Loucy (cell line): Measurements from ENCODE around the gene TXNDC11.
A peak's percentile ranks its signal among the peaks of the same experiment; 100 is the strongest.

Experiments used
- H2AFZ ChIP-seq: fragments of 200-600 bp; sonication (generic); 2 replicates; pipeline ENCODE4 v1.6.0; 2016; ENCODE audit warnings: antibody characterized with exemption, mild to moderate bottlenecking, low read length, moderate library complexity
- H3F3A ChIP-seq: fragments of 200-600 bp; 2 replicates; pipeline ENCODE4 v1.6.0; 2016; ENCODE audit warnings: antibody characterized with exemption, low read depth, mild to moderate bottlenecking
- H3K27me3 ChIP-seq: fragments of 200-600 bp; sonication (generic); 2 replicates; pipeline ENCODE4 v1.6.1; 2014; ENCODE audit warnings: low read length, mild to moderate bottlenecking; ENCODE audit not compliant: insufficient read depth, poor library complexity, severe bottlenecking
- H3K36me3 ChIP-seq: fragments of 200-600 bp; sonication (generic); 2 replicates; pipeline ENCODE4 v1.6.1; 2016; ENCODE audit warnings: low read length; ENCODE audit not compliant: insufficient read depth
- H3K4me1 ChIP-seq: fragments of 200-600 bp; sonication (generic); 2 replicates; pipeline ENCODE4 v1.5.1; 2014; ENCODE audit warnings: low read length, mild to moderate bottlenecking; ENCODE audit not compliant: insufficient read depth, poor library complexity, severe bottlenecking
- H3K4me2 ChIP-seq: fragments of 200-600 bp; sonication (generic); 2 replicates; pipeline ENCODE4 v1.6.0; 2014; ENCODE audit warnings: antibody characterized with exemption, low read length, low read depth, mild to moderate bottlenecking; ENCODE audit not compliant: poor library complexity, severe bottlenecking
- H3K4me3 ChIP-seq: fragments of 200-600 bp; sonication (generic); 2 replicates; pipeline ENCODE4 v1.5.1; 2014; ENCODE audit warnings: low read length, mild to moderate bottlenecking, mixed read lengths; ENCODE audit not compliant: poor library complexity, severe bottlenecking
- H3K79me2 ChIP-seq: fragments of 200-600 bp; sonication (generic); 2 replicates; pipeline ENCODE4 v1.6.1; 2014; ENCODE audit warnings: low read length; ENCODE audit not compliant: insufficient read depth
- H3K9ac ChIP-seq: fragments of 200-600 bp; sonication (generic); 2 replicates; pipeline ENCODE4 v1.6.0; 2014; ENCODE audit warnings: mild to moderate bottlenecking, low read depth, low read length, moderate library complexity; ENCODE audit not compliant: poor library complexity, severe bottlenecking
- H3K9me2 ChIP-seq: fragments of 200-600 bp; sonication (generic); replicated peaks from 2 replicates; pipeline ENCODE4 v1.6.1; 2016; ENCODE audit warnings: low read depth, low read length, mixed read lengths
- H3K9me3 ChIP-seq: fragments of 200-600 bp; sonication (generic); 2 replicates; pipeline ENCODE4 v1.6.1; 2014; ENCODE audit warnings: mild to moderate bottlenecking, antibody characterized with exemption, low read length, low read depth; ENCODE audit not compliant: insufficient read depth
- H4K20me1 ChIP-seq: fragments of 200-600 bp; sonication (generic); 2 replicates; pipeline ENCODE4 v1.6.0; 2014; ENCODE audit warnings: antibody characterized with exemption, low read length, mild to moderate bottlenecking; ENCODE audit not compliant: insufficient read depth, poor library complexity, severe bottlenecking
- EZH2phosphoT487 ChIP-seq: fragments of 200-600 bp; IDR thresholded peaks from 2 replicates; pipeline ENCODE4 v1.6.1; 2018; ENCODE audit warnings: antibody characterized with exemption, mild to moderate bottlenecking, moderate library complexity, borderline replicate concordance
- TF ChIP-seq, protein P1 (sequence below): fragments of 200-600 bp; sonication (generic); conservative IDR thresholded peaks from 2 replicates; pipeline ENCODE4 v1.5.1; 2014; ENCODE audit warnings: mild to moderate bottlenecking, antibody characterized with exemption, low read length

TXNDC11 gene

DNA sequence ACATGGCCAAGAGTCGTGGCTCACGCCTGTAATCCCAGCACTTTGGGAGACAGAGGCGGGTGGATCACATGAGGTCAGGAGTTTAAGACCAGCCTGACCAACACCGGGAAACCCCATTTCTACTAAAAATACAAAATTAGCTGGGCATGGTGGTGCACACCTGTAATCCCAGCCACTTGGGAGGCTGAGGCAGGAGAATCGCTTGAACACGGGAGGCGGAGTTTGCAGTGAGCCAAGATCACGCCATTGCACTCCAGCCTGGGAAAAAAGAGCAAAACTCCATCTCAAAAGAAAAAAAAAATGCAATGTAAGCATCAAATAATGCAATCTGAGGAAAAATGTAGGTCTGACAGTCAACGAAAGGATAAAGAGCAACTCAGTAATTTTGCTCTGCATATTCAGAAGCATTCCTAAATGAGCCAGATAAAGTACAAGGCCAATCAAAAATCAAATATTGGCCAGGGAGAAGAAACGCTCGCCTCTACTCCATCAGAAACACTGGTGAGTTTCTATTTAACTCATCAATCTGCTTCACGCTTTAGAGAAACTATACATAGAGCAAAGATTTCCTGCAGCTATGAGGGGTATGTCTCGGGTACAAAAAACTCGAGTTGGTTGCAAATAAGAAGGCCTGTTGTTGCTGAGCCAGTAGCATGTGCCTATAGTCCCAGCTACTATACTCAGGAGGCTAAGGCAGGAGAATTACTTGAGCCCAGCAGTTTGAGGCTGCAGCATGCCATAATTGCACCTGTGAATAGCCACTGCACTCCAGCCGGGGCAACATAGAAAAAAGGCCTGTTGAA is 3.7 kb downstream of the TXNDC11 start:
- Histone ChIP-seq H3K36me3 (peaks cover 10% of the 10 kb centered on the region; the same call in 1 of the 2 replicates), H3K4me1 (peaks cover 14% of the 10 kb centered on the region), H4K20me1 (peaks cover 12% of the 10 kb centered on the region), H3F3A (no peaks in the 10 kb centered on the region), H3K9me3 (no peaks in the 10 kb centered on the region), H3K4me2 (peak overlapping the region; percentile 73), H3K9ac (no peak overlapping the region), H3K9me2 (no peaks in the 10 kb centered on the region), H3K27me3 (no peaks in the 10 kb centered on the region), H3K79me2 (peaks cover 60% of the 10 kb centered on the region), H3K4me3 (peak overlapping the region; percentile 24), H2AFZ (no peak overlapping the region)
- TF ChIP-seq EZH2phosphoT487: no peak
- TF ChIP-seq, protein P1, sequence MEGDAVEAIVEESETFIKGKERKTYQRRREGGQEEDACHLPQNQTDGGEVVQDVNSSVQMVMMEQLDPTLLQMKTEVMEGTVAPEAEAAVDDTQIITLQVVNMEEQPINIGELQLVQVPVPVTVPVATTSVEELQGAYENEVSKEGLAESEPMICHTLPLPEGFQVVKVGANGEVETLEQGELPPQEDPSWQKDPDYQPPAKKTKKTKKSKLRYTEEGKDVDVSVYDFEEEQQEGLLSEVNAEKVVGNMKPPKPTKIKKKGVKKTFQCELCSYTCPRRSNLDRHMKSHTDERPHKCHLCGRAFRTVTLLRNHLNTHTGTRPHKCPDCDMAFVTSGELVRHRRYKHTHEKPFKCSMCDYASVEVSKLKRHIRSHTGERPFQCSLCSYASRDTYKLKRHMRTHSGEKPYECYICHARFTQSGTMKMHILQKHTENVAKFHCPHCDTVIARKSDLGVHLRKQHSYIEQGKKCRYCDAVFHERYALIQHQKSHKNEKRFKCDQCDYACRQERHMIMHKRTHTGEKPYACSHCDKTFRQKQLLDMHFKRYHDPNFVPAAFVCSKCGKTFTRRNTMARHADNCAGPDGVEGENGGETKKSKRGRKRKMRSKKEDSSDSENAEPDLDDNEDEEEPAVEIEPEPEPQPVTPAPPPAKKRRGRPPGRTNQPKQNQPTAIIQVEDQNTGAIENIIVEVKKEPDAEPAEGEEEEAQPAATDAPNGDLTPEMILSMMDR: no peak

DNA sequence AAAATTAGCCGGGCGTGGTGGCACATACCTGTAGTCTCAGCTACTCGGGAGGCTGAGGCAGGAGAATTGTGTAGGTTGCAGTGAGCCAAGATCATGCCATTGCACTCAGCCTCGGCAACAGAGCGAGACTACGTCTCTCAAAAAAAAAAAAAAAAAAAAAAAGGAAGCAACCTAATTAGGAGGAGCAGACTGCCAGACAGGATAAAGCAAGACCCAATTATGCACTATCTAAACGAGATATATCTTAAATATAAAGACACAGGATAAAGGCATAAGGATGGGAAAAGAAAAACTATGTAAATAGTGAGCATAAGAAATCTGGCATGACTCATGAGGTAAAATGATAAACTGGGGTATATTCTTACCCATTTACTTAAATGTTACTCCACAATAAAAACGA is 4.9 kb downstream of the TXNDC11 start:
- H3K4me2 ChIP-seq: peak overlapping the region; percentile 73
- no peaks in the 10 kb centered on the region for H3F3A ChIP-seq
- H3K4me1 ChIP-seq: peaks cover 14% of the 10 kb centered on the region
- peaks cover 11% of the 10 kb centered on the region; the same call in 1 of the 2 replicates for H3K36me3 ChIP-seq
- H3K9me3 ChIP-seq: no peaks in the 10 kb centered on the region
- H3K79me2 ChIP-seq: peaks cover 60% of the 10 kb centered on the region
- TF ChIP-seq, protein P1: no peak
- no peak for TF ChIP-seq EZH2phosphoT487
- no peak overlapping the region for H3K9ac ChIP-seq
- no peaks in the 10 kb centered on the region for H3K9me2 ChIP-seq
- no peaks in the 10 kb centered on the region for H3K27me3 ChIP-seq
- H4K20me1 ChIP-seq: peaks cover 12% of the 10 kb centered on the region
- peak overlapping the region; percentile 32 for H3K4me3 ChIP-seq
- no peak overlapping the region for H2AFZ ChIP-seq

GRCh38 chr16:11736903-11737302 is 5.8 kb downstream of the TXNDC11 start:
- Histone ChIP-seq H2AFZ (no peak overlapping the region), H3K4me3 (no peak overlapping the region), H3K79me2 (peaks cover 58% of the 10 kb centered on the region), H4K20me1 (peaks cover 12% of the 10 kb centered on the region), H3F3A (no peaks in the 10 kb centered on the region), H3K9ac (no peak overlapping the region), H3K27me3 (no peaks in the 10 kb centered on the region), H3K4me2 (peak overlapping the region; percentile 15), H3K4me1 (peaks cover 14% of the 10 kb centered on the region), H3K36me3 (peaks cover 19% of the 10 kb centered on the region; the same call in 1 of the 2 replicates), H3K9me3 (no peaks in the 10 kb centered on the region), H3K9me2 (no peaks in the 10 kb centered on the region)
- TF ChIP-seq, protein P1: no peak
- no peak for TF ChIP-seq EZH2phosphoT487
